Neural progenitor cell (in vitro differentiated cells): ENCODE measurements around the gene NDUFA6. TPM values are rescaled to one million over a fixed set of nuclear protein-coding genes. Genes with fewer than 3 reads are reported as not detected.

Source experiments
- DNase-seq: peaks from one replicate; pipeline ENCODE4 v3.0.0-alpha.2; 2016; ENCODE audit warnings: low spot score
- H2AFZ ChIP-seq: fragments of 200-600 bp; sonication (generic); replicated peaks from 2 replicates; pipeline ENCODE4 v1.6.1; 2016; ENCODE audit warnings: antibody characterized with exemption
- H3F3A ChIP-seq: fragments of 200-600 bp; sonication (generic); 2 replicates; pipeline ENCODE4 v1.6.1; 2016; ENCODE audit warnings: antibody characterized with exemption, low read depth
- H3K27ac ChIP-seq: fragments of 200-600 bp; sonication (generic); 2 replicates; pipeline ENCODE4 v1.5.1; 2016; ENCODE audit warnings: mild to moderate bottlenecking
- H3K27me3 ChIP-seq: fragments of 200-600 bp; sonication (generic); 2 replicates; pipeline ENCODE4 v1.6.1; 2016; ENCODE audit warnings: mild to moderate bottlenecking, moderate library complexity
- H3K36me3 ChIP-seq: fragments of 200-600 bp; sonication (generic); 2 replicates; pipeline ENCODE4 v1.5.1; 2016
- H3K4me1 ChIP-seq: fragments of 200-600 bp; sonication (generic); 2 replicates; pipeline ENCODE4 v1.6.1; 2016; ENCODE audit warnings: mixed run types
- H3K4me2 ChIP-seq: fragments of 200-600 bp; sonication (generic); 2 replicates; pipeline ENCODE4 v1.6.1; 2016
- H3K4me3 ChIP-seq: fragments of 200-600 bp; sonication (generic); 2 replicates; pipeline ENCODE4 v1.5.1; 2016
- H3K79me2 ChIP-seq: fragments of 200-600 bp; sonication (generic); 2 replicates; pipeline ENCODE4 v1.6.1; 2016; ENCODE audit warnings: low read depth
- H3K9ac ChIP-seq: fragments of 200-600 bp; sonication (generic); 2 replicates; pipeline ENCODE4 v1.6.1; 2016
- H3K9me3 ChIP-seq: fragments of 200-600 bp; sonication (generic); 2 replicates; pipeline ENCODE4 v1.5.1; 2016; ENCODE audit warnings: low read depth
- H4K20me1 ChIP-seq: fragments of 200-600 bp; sonication (generic); 2 replicates; pipeline ENCODE4 v1.6.1; 2016; ENCODE audit warnings: low read depth
- H3K27ac Mint-ChIP-seq: 3 replicates; pipeline ENCODE4 v1.8.0; 2021; ENCODE audit warnings: mixed read lengths
- H3K27me3 Mint-ChIP-seq: 2 replicates; pipeline ENCODE4 v1.8.0; 2022; ENCODE audit warnings: low read depth, mild to moderate bottlenecking, inconsistent platforms, moderate library complexity, mixed read lengths; ENCODE audit not compliant: insufficient read depth
- H3K36me3 Mint-ChIP-seq: 3 replicates; pipeline ENCODE4 v1.8.0; 2021; ENCODE audit warnings: mixed read lengths
- H3K4me1 Mint-ChIP-seq: 3 replicates; pipeline ENCODE4 v1.8.0; 2021; ENCODE audit warnings: mixed read lengths
- H3K4me3 Mint-ChIP-seq: 3 replicates; pipeline ENCODE4 v1.8.0; 2021; ENCODE audit warnings: mild to moderate bottlenecking, moderate library complexity, mixed read lengths
- H3K9me3 Mint-ChIP-seq: 3 replicates; pipeline ENCODE4 v1.8.0; 2020; ENCODE audit warnings: mixed read lengths
- CTCF ChIP-seq: fragments of 200-600 bp; sonication (generic); IDR thresholded peaks from 2 replicates; pipeline ENCODE4 v1.5.1; 2017; ENCODE audit warnings: antibody characterized with exemption, mild to moderate bottlenecking
- EZH2 ChIP-seq: fragments of 200-600 bp; sonication (generic); IDR thresholded peaks from 2 replicates; pipeline ENCODE4 v1.6.1; 2017; ENCODE audit warnings: antibody characterized with exemption, mild to moderate bottlenecking, moderate library complexity
- EZH2phosphoT487 ChIP-seq: fragments of 200-600 bp; sonication (generic); IDR thresholded peaks from 2 replicates; pipeline ENCODE4 v1.6.1; 2017; ENCODE audit warnings: antibody characterized with exemption
- total RNA-seq: library from RNA; depleted of rRNA; stranded (reverse); fragments of >200 nt; gene quantifications from 2 replicates; pipeline ENCODE4 v1.2.3, GENCODE V29; 2015; ENCODE audit warnings: low replicate concordance

The NDUFA6 gene
- total RNA-seq, 1 donor from 2014 or later = 132 TPM

GRCh38 chr22:42060489-42060888 is 30.1 kb downstream of the NDUFA6 start:
- Histone ChIP-seq H3K27ac (no peak overlapping the region), H3K27me3 (no peaks in the 10 kb centered on the region), H3K9ac (no peak overlapping the region), H3K9me3 (peaks cover 10% of the 10 kb centered on the region), H4K20me1 (no peaks in the 10 kb centered on the region), H3K4me2 (no peak overlapping the region), H3K36me3 (peaks cover 3% of the 10 kb centered on the region), H3K4me1 (no peaks in the 10 kb centered on the region), H3F3A (peaks cover 5% of the 10 kb centered on the region), H3K79me2 (no peaks in the 10 kb centered on the region), H3K4me3 (no peak overlapping the region), H2AFZ (no peak overlapping the region)
- no peak for DNase-seq
- H3K4me3 Mint-ChIP-seq = no peak overlapping the region
- H3K9me3 Mint-ChIP-seq = peaks cover 18% of the 10 kb centered on the region
- peaks cover 5% of the 10 kb centered on the region for H3K4me1 Mint-ChIP-seq
- no peak for TF ChIP-seq EZH2
- TF ChIP-seq EZH2phosphoT487 = no peak
- TF ChIP-seq CTCF = no peak
- H3K27ac Mint-ChIP-seq = no peak overlapping the region
- H3K36me3 Mint-ChIP-seq = peaks cover 40% of the 10 kb centered on the region
- peaks cover 12% of the 10 kb centered on the region for H3K27me3 Mint-ChIP-seq

- TF ChIP-seq EZH2phosphoT487 = no peak
- TF ChIP-seq EZH2 = no peak
- no peak for TF ChIP-seq CTCF
- Histone ChIP-seq H3K4me2 (no peak overlapping the region), H4K20me1 (no peaks in the 10 kb centered on the region), H3K36me3 (peaks cover 3% of the 10 kb centered on the region), H3K27me3 (no peaks in the 10 kb centered on the region), H3K9ac (no peak overlapping the region), H3K79me2 (no peaks in the 10 kb centered on the region), H3K27ac (no peak overlapping the region), H2AFZ (no peak overlapping the region), H3K9me3 (peaks cover 10% of the 10 kb centered on the region), H3K4me1 (no peaks in the 10 kb centered on the region), H3F3A (peaks cover 5% of the 10 kb centered on the region), H3K4me3 (no peak overlapping the region)
- Mint-ChIP-seq H3K4me1 (no peaks in the 10 kb centered on the region), H3K4me3 (no peak overlapping the region), H3K27me3 (peaks cover 9% of the 10 kb centered on the region), H3K36me3 (peaks cover 32% of the 10 kb centered on the region), H3K9me3 (peaks cover 18% of the 10 kb centered on the region), H3K27ac (no peak overlapping the region)
- DNase-seq = no peak
Observed at GRCh38 chr22:42056757-42057511, 33.6 kb downstream of the NDUFA6 start.

- Mint-ChIP-seq H3K4me1 (no peaks in the 10 kb centered on the region), H3K9me3 (peaks cover 12% of the 10 kb centered on the region), H3K27me3 (peaks cover under 1% of the 10 kb centered on the region), H3K27ac (no peak overlapping the region), H3K4me3 (no peak overlapping the region), H3K36me3 (peaks cover 8% of the 10 kb centered on the region)
- no peaks in the 10 kb centered on the region for H3K27me3 ChIP-seq
- no peaks in the 10 kb centered on the region for H3K36me3 ChIP-seq
- no peaks in the 10 kb centered on the region for H4K20me1 ChIP-seq
- H3K4me2 ChIP-seq = no peak overlapping the region
- no peaks in the 10 kb centered on the region for H3K79me2 ChIP-seq
- peaks cover 5% of the 10 kb centered on the region for H3F3A ChIP-seq
- no peak overlapping the region for H3K27ac ChIP-seq
- no peaks in the 10 kb centered on the region for H3K4me1 ChIP-seq
- TF ChIP-seq CTCF (no peak), EZH2phosphoT487 (no peak), EZH2 (no peak)
- no peak overlapping the region for H3K9ac ChIP-seq
- no peak overlapping the region for H3K4me3 ChIP-seq
- peaks cover 10% of the 10 kb centered on the region for H3K9me3 ChIP-seq
- H2AFZ ChIP-seq = no peak overlapping the region
- DNase-seq = no peak
Observed at GRCh38 chr22:42052765-42053164, 37.8 kb downstream of the NDUFA6 start.
